Neuronal stem cell (in vitro differentiated cells): ENCODE data around the gene NPTX2.
"Not testable (repeated sequence)": the region's sequence is repeated elsewhere in the genome, so short reads cannot be mapped to it uniquely, and the experiment has no call there.

Experiments used
- DNase-seq: peaks from one replicate; pipeline ENCODE4 v3.0.0-alpha.2; 2013; ENCODE audit warnings: low spot score
- H2AFZ ChIP-seq: one replicate; pipeline ENCODE4 v1.6.1; 2013; ENCODE audit warnings: mild to moderate bottlenecking, low read length, inconsistent platforms
- H2AK5ac ChIP-seq: 2 replicates; pipeline ENCODE4 v1.6.1; 2013; ENCODE audit warnings: low read depth, mild to moderate bottlenecking, inconsistent platforms, low read length, moderate library complexity, mixed read lengths
- H2BK120ac ChIP-seq: 2 replicates; pipeline ENCODE4 v1.6.1; 2013; ENCODE audit warnings: low read depth, mild to moderate bottlenecking, inconsistent platforms, low read length, moderate library complexity, mixed read lengths
- H2BK12ac ChIP-seq: one replicate; pipeline ENCODE4 v1.6.1; 2013; ENCODE audit warnings: low read length, inconsistent platforms
- H2BK15ac ChIP-seq: 2 replicates; pipeline ENCODE4 v1.6.1; 2013; ENCODE audit warnings: mild to moderate bottlenecking, low read length, inconsistent platforms, mixed read lengths
- H2BK5ac ChIP-seq: one replicate; pipeline ENCODE4 v1.6.1; 2013; ENCODE audit warnings: inconsistent platforms, mild to moderate bottlenecking, low read length, moderate library complexity
- H3K14ac ChIP-seq: one replicate; pipeline ENCODE4 v1.6.1; 2013; ENCODE audit warnings: low read length, inconsistent platforms
- H3K18ac ChIP-seq: 2 replicates; pipeline ENCODE4 v1.6.1; 2013; ENCODE audit warnings: low read length, inconsistent platforms
- H3K23ac ChIP-seq: 2 replicates; pipeline ENCODE4 v1.6.1; 2013; ENCODE audit warnings: low read depth, mild to moderate bottlenecking, mixed read lengths, low read length, inconsistent platforms; ENCODE audit not compliant: poor library complexity
- H3K27ac ChIP-seq: replicated peaks from 3 replicates; pipeline ENCODE4 v1.5.1; 2013; ENCODE audit warnings: low read length, inconsistent platforms
- H3K27me3 ChIP-seq, 3 experiments: 2 replicates each; pipeline ENCODE4 v1.6.1; 2013; ENCODE audit warnings: low read length in 3 of 3, mild to moderate bottlenecking in 2 of 3, inconsistent platforms in 1 of 3, low read depth in 1 of 3, mixed read lengths in 1 of 3, moderate library complexity in 1 of 3; ENCODE audit not compliant: control insufficient read depth in 3 of 3, insufficient read depth in 3 of 3
- H3K36me3 ChIP-seq, 2 donors: replicated peaks in 1 of 2; 2 replicates each; pipeline ENCODE4 v1.6.1; 2013; ENCODE audit warnings: low read length in 2 of 2; ENCODE audit not compliant: control insufficient read depth in 2 of 2, insufficient read depth in 2 of 2
- H3K4ac ChIP-seq: 2 replicates; pipeline ENCODE4 v1.6.1; 2013; ENCODE audit warnings: inconsistent platforms, mild to moderate bottlenecking, low read length, moderate library complexity
- H3K4me1 ChIP-seq, 2 donors: 1 replicate in 1 of 2; 2 replicates in 1 of 2; pipeline ENCODE4 v1.6.1; 2013; ENCODE audit warnings: low read length in 2 of 2, low read depth in 1 of 2; ENCODE audit not compliant: control insufficient read depth in 2 of 2, insufficient read depth in 1 of 2
- H3K4me2 ChIP-seq: one replicate; pipeline ENCODE4 v1.6.1; 2013; ENCODE audit warnings: mild to moderate bottlenecking, low read length, inconsistent platforms; ENCODE audit not compliant: insufficient read depth, poor library complexity, severe bottlenecking
- H3K4me3 ChIP-seq, 2 donors: 2 replicates each; pipeline ENCODE4 v1.5.1; 2013; ENCODE audit warnings: low read length in 2 of 2, mild to moderate bottlenecking in 2 of 2, inconsistent platforms in 1 of 2, moderate library complexity in 1 of 2
- H3K79me1 ChIP-seq: one replicate; pipeline ENCODE4 v1.6.1; 2013; ENCODE audit warnings: low read depth, mild to moderate bottlenecking, inconsistent platforms, low read length, moderate library complexity
- H3K9ac ChIP-seq: one replicate; pipeline ENCODE4 v1.6.1; 2013; ENCODE audit warnings: mild to moderate bottlenecking, low read depth, low read length, inconsistent platforms; ENCODE audit not compliant: poor library complexity
- H3K9me3 ChIP-seq, 2 donors: replicated peaks in 1 of 2; 2 replicates each; pipeline versions ENCODE3 to v1.6.1; 2013; ENCODE audit warnings: low read length in 2 of 2, mild to moderate bottlenecking in 2 of 2, inconsistent platforms in 1 of 2, low read depth in 1 of 2, mixed read lengths in 1 of 2, moderate library complexity in 1 of 2; ENCODE audit not compliant: control insufficient read depth in 2 of 2, insufficient read depth in 1 of 2
- H4K8ac ChIP-seq: one replicate; pipeline ENCODE4 v1.6.1; 2013; ENCODE audit warnings: low read depth, mild to moderate bottlenecking, inconsistent platforms, low read length, moderate library complexity
- H4K91ac ChIP-seq: one replicate; pipeline ENCODE4 v1.6.1; 2013; ENCODE audit warnings: low read length, low read depth, mild to moderate bottlenecking, inconsistent platforms; ENCODE audit not compliant: poor library complexity
- WGBS, 2 donors: extraction: QIAGEN DNeasy Blood & Tissue Kit; methylation state at CpG; one replicate each; pipeline ENCODE4 v1.1.7; 2013; ENCODE audit warnings: missing lambda C conversion rate in 2 of 2, mixed read lengths in 1 of 2; ENCODE audit not compliant: insufficient read length in 2 of 2, insufficient replicate concordance in 1 of 2; ENCODE audit errors: extremely low coverage in 2 of 2; 5-methylcytosine and 5-hydroxymethylcytosine counted together

Gene NPTX2

GRCh38 chr7:98571006-98571405 lies 46.1 kb upstream of the NPTX2 start:
- Histone ChIP-seq H3K14ac (no peak overlapping the region), H2BK120ac (no peak overlapping the region), H2AK5ac (no peak overlapping the region), H4K91ac (no peak overlapping the region), H2BK5ac (no peak overlapping the region), H3K4me2 (no peak overlapping the region), H3K36me3 (no peaks in the 10 kb centered on the region), H3K23ac (no peak overlapping the region), H3K27me3 (no peaks in the 10 kb centered on the region), H3K4me1 (peaks cover 0 to 3% of the 10 kb centered on the region in 2 donors), H3K9me3 (no peaks in the 10 kb centered on the region), H3K79me1 (no peaks in the 10 kb centered on the region), H2BK15ac (no peak overlapping the region), H3K27ac (no peak overlapping the region), H4K8ac (no peak overlapping the region), H3K4ac (no peak overlapping the region), H3K4me3 (no peak overlapping the region), H2BK12ac (no peak overlapping the region), H3K9ac (no peak overlapping the region), H2AFZ (no peak overlapping the region), H3K18ac (no peak overlapping the region)
- WGBS, 2 donors: no CpG with 5 or more reads among the region's 5 CpGs
- no peak for DNase-seq

GRCh38 chr7:98571986-98572385 lies 45.1 kb upstream of the NPTX2 start:
- H3K18ac ChIP-seq: no peak overlapping the region
- H3K27ac ChIP-seq: no peak overlapping the region
- H2BK15ac ChIP-seq: peak overlapping the region; percentile 26
- H4K91ac ChIP-seq: no peak overlapping the region
- no peaks in the 10 kb centered on the region for H3K36me3 ChIP-seq
- H3K4me1 ChIP-seq: peaks cover 0 to 2% of the 10 kb centered on the region in 2 donors
- no peak overlapping the region for H2AFZ ChIP-seq
- H3K4ac ChIP-seq: no peak overlapping the region
- H3K4me3 ChIP-seq: no peak overlapping the region
- no peak for DNase-seq
- H3K4me2 ChIP-seq: no peak overlapping the region
- H3K14ac ChIP-seq: no peak overlapping the region
- H3K9ac ChIP-seq: no peak overlapping the region
- no peak overlapping the region for H4K8ac ChIP-seq
- H2BK120ac ChIP-seq: no peak overlapping the region
- no peak overlapping the region for H2BK5ac ChIP-seq
- no peak overlapping the region for H2AK5ac ChIP-seq
- H2BK12ac ChIP-seq: no peak overlapping the region
- H3K79me1 ChIP-seq: no peaks in the 10 kb centered on the region
- no peak overlapping the region for H3K23ac ChIP-seq
- H3K9me3 ChIP-seq: peaks cover 2 to 4% of the 10 kb centered on the region in 2 donors
- WGBS, 2 donors: no CpG with 5 or more reads among the region's 6 CpGs
- H3K27me3 ChIP-seq: no peaks in the 10 kb centered on the region

GRCh38 chr7:98572716-98573115 lies 44.4 kb upstream of the NPTX2 start:
- H3K27me3 ChIP-seq, H3K9me3 ChIP-seq, H3K27ac ChIP-seq, H3K14ac ChIP-seq, H2BK120ac ChIP-seq, H2BK12ac ChIP-seq, H2BK5ac ChIP-seq, H3K4ac ChIP-seq, H4K91ac ChIP-seq, H3K4me1 ChIP-seq, H2BK15ac ChIP-seq, H3K4me2 ChIP-seq, H3K23ac ChIP-seq, DNase-seq, H3K9ac ChIP-seq, H2AFZ ChIP-seq, H3K18ac ChIP-seq, H4K8ac ChIP-seq, H2AK5ac ChIP-seq, H3K4me3 ChIP-seq, H3K79me1 ChIP-seq, H3K36me3 ChIP-seq: not testable (repeated sequence)
- WGBS, 2 donors: no CpG with 5 or more reads among the region's 9 CpGs

- no peak overlapping the region for H3K18ac ChIP-seq
- no peak overlapping the region for H2BK15ac ChIP-seq
- H3K4me3 ChIP-seq: no peak overlapping the region
- H3K9ac ChIP-seq: no peak overlapping the region
- H2AK5ac ChIP-seq: no peak overlapping the region
- H2BK5ac ChIP-seq: no peak overlapping the region
- H3K27me3 ChIP-seq: no peaks in the 10 kb centered on the region
- no peak overlapping the region for H3K4me2 ChIP-seq
- no CpG with 5 or more reads among the region's 6 CpGs for WGBS, 2 donors
- DNase-seq: no peak
- no peak overlapping the region for H3K23ac ChIP-seq
- no peak overlapping the region for H4K91ac ChIP-seq
- no peak overlapping the region for H2BK120ac ChIP-seq
- H2AFZ ChIP-seq: no peak overlapping the region
- H3K27ac ChIP-seq: no peak overlapping the region
- H3K4me1 ChIP-seq: no peaks in the 10 kb centered on the region
- no peak overlapping the region for H2BK12ac ChIP-seq
- no peak overlapping the region for H3K14ac ChIP-seq
- H4K8ac ChIP-seq: no peak overlapping the region
- no peaks in the 10 kb centered on the region for H3K36me3 ChIP-seq
- H3K4ac ChIP-seq: no peak overlapping the region
- no peaks in the 10 kb centered on the region for H3K79me1 ChIP-seq
- H3K9me3 ChIP-seq: peaks cover 4 to 6% of the 10 kb centered on the region in 2 donors
Measured at GRCh38 chr7:98573816-98574215, 43.3 kb upstream of the NPTX2 start.
